OCI-LY3 (cell line): ENCODE data around the gene BRSK2.

Source experiments
- EZH2phosphoT487 ChIP-seq: fragments of 200-600 bp; shearing (Covaris generic); IDR thresholded peaks from 2 replicates; pipeline ENCODE4 v1.6.1; 2018; ENCODE audit warnings: antibody characterized with exemption, mixed run types, low read depth
- TF ChIP-seq, protein P1 (sequence below): fragments of 200-600, 300-600 bp; sonication (generic); IDR thresholded peaks from 2 replicates; pipeline ENCODE4 v1.5.1; 2014; ENCODE audit warnings: antibody characterized with exemption, low read length, low read depth

DNA sequence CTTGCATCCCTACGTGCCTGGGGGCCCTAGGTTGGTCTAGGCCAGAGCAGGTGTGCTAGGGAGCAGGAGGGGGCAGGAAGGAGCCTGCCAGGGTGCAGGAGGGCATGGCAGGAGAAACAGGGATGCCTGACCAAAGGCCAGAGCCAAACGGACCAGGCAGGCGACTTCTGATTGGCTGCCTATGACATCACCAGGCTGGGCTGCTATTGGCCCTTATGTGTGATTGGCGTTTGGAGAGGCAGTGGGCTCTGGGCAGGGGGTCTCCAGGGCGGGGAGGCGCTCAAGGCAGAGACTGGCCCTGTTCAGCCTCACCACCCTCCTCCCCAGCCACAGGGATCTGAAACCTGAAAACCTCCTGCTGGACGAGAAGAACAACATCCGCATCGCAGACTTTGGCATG is 52.4 kb downstream of the BRSK2 start:
- TF ChIP-seq, protein P1, sequence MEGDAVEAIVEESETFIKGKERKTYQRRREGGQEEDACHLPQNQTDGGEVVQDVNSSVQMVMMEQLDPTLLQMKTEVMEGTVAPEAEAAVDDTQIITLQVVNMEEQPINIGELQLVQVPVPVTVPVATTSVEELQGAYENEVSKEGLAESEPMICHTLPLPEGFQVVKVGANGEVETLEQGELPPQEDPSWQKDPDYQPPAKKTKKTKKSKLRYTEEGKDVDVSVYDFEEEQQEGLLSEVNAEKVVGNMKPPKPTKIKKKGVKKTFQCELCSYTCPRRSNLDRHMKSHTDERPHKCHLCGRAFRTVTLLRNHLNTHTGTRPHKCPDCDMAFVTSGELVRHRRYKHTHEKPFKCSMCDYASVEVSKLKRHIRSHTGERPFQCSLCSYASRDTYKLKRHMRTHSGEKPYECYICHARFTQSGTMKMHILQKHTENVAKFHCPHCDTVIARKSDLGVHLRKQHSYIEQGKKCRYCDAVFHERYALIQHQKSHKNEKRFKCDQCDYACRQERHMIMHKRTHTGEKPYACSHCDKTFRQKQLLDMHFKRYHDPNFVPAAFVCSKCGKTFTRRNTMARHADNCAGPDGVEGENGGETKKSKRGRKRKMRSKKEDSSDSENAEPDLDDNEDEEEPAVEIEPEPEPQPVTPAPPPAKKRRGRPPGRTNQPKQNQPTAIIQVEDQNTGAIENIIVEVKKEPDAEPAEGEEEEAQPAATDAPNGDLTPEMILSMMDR: no peak
- no peak for TF ChIP-seq EZH2phosphoT487
